22Rv1 (cell line): ENCODE data around the gene CCDC28B.

ENCODE experiments used
- H3K27ac ChIP-seq: fragments of 450-650 bp; 2 replicates; pipeline ENCODE4 v1.5.1; 2017
- ZFX ChIP-seq: fragments of 450-650 bp; IDR thresholded peaks from 2 replicates; pipeline ENCODE4 v1.6.1; 2017; ENCODE audit warnings: antibody characterized with exemption, borderline replicate concordance
- TF ChIP-seq, protein P1 (sequence below): fragments of 450-650 bp; IDR thresholded peaks from 2 replicates; pipeline ENCODE4 v1.5.1; 2017; ENCODE audit warnings: mild to moderate bottlenecking

The CCDC28B gene

DNA sequence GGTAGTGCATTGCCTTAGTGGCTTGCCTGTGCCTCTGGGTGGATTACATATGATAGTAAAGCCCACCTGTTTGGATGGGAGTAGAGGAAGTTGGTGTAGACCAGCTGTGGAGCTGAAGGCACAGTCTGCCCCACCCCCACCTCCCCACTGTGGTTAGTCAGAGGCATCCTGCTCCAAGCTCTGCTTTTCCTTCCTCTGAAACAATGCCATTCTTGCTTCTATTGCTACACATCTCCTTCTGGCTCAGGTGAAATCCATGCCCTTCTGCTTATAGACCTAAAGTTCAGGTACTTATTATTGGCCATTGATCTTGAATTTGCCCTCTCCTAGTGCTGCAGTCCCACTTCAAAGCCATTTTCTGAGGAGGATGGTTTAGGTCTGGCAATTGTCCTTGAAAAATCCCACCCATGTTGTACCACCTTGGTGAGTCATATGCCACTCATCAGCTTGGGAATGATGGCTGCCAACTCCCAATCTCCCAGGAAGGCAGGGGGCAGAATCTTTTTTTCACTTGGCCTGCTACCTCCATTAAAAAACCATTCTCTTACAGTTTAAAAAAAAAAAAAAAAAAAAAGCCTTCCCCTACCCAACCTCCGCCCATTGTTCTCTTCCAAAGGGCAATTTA lies 27.7 kb upstream of the CCDC28B start:
- no peak for TF ChIP-seq ZFX
- TF ChIP-seq, protein P1, sequence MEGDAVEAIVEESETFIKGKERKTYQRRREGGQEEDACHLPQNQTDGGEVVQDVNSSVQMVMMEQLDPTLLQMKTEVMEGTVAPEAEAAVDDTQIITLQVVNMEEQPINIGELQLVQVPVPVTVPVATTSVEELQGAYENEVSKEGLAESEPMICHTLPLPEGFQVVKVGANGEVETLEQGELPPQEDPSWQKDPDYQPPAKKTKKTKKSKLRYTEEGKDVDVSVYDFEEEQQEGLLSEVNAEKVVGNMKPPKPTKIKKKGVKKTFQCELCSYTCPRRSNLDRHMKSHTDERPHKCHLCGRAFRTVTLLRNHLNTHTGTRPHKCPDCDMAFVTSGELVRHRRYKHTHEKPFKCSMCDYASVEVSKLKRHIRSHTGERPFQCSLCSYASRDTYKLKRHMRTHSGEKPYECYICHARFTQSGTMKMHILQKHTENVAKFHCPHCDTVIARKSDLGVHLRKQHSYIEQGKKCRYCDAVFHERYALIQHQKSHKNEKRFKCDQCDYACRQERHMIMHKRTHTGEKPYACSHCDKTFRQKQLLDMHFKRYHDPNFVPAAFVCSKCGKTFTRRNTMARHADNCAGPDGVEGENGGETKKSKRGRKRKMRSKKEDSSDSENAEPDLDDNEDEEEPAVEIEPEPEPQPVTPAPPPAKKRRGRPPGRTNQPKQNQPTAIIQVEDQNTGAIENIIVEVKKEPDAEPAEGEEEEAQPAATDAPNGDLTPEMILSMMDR, result no peak
- no peak overlapping the region for H3K27ac ChIP-seq

DNA sequence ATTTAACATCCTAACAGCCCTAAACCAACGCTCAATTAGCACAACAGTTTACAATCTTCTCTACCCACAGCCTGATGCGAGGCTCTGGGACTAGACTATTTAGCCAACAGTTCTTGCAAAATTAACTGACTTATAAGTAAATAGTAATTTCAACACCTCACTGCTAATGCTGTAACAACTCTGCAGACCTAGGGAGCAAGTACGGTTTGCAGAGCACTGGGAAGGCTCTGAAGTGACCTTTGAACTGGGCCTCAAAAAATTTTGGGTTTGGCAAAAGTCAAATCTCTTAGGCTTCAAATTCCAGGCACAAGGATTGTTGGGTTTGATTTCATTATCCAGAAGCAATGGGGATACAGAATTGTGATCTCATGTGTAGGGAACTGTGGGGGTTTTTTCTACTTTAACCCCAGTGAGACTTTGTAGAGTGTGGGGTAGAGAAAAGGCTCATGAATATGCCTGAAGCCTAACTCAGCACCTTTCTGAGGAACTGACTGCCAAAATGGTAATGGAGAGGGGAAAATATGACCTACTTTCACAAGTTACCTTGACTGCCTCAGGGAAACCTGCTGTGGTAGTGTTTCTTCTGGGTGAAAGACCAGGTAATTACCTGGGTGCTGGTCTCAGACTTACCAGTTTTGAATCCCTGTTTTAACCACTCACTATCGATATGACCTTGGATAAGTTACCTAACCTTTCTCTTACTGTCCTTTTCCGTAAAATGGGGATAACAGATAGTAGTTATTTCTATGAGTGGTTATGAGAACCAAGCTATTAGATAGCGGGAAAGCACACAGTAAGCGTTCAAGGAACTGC lies 21.8 kb upstream of the CCDC28B start:
- H3K27ac ChIP-seq, result peak overlapping the region; percentile 90
- TF ChIP-seq ZFX, result no peak
- TF ChIP-seq, protein P1, result no peak

DNA sequence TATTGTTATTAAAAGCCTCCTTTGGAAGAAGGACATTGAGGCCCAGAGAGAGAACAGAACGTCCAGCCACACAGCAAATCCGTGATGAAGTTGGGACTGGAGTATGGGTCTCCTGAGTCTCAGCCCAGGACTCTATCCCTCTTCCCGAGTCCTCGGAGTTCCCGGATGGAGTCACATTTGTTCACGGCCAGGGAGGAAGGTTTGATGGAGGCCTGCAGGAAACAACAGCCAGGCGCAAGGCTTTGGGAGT lies 21.3 kb upstream of the CCDC28B start:
- H3K27ac ChIP-seq, result peak overlapping the region; percentile 90
- no peak for TF ChIP-seq ZFX
- TF ChIP-seq, protein P1, result no peak

DNA sequence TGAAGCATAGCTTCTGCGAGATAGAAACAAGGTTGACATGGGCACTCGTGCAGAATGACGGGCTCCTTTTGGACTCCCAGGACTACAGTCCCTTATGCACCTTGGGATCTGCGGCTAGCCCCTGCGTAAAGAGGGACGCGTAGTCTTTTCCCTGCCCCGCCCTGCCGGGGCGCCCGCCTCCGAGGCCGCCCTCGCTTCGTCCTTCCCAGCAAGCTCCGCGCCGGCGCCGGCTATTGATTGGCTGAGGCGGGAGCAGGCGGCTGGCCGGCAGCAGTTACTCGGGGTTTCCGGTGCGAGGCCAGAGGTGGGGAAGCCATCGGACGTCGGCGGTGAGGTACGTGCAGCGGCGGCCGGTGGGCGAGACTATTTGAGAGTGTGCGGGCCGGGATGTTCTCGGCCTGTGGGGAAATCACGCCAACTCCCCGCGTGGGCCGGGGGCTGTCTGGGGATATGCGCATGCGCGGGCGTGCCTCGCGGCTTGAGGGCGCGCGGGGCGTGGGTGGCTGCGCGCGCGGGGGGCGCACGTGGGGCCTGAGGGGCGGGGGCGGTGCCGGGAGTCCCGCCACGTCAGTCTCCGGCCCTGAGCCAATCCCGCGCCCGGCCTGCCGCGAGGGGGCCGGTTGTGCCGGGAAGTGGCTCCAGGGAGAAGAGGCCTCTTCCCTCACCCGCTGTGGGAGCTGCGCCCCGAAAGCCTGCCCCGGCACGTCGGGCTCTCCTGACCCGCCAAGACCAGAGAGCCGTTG lies 20.8 kb upstream of the CCDC28B start, which contains the start of gene TXLNA:
TXLNA (plus strand) TSS at position 233 of the 743 bp plus-strand sequence. CDS start 671 bp downstream, outside the sequence.
- TF ChIP-seq, protein P1, result 0 out of 2 replicates have a peak, but pooled peaks have one; percentile 15
- TF ChIP-seq ZFX, result no peak
- H3K27ac ChIP-seq, result peak within 1 kb of the TSS; percentile 90

DNA sequence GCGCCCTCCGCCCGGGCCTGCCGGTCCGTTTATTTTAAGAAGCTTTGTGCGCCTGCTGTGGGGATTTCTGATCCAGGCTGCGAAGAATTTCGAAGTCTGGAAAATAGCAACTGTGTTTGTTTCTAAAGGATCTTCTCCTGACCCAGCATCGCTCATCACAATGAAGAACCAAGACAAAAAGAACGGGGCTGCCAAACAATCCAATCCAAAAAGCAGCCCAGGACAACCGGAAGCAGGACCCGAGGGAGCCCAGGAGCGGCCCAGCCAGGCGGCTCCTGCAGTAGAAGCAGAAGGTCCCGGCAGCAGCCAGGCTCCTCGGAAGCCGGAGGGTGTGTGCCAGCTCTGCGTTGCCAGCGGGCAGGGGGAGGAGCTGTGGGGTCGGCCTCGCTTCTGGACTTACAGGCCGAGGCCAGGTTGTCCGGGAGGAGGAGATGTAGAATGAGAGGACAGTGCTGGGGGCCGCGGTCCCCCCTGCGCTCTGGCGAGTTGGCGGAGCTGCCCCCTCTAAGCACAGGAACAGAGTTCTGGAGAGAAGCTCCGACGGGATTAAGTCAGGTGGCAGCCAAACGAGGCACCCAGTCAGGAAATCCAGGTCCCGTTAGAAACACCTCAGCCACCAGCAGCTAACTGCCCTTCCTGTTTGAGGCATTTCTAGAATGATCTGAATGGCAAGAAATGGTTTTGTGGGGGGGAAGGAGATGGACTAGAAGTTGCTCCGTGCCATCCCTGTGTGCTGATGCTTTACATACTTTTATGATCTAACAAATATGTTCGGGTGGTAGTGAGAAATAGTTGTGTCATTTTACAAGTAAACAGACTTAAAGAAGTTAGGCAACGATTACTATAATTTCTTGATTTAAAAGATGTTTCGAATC lies 20.0 kb upstream of the CCDC28B start:
- TF ChIP-seq ZFX, result no peak
- TF ChIP-seq, protein P1, result no peak

DNA sequence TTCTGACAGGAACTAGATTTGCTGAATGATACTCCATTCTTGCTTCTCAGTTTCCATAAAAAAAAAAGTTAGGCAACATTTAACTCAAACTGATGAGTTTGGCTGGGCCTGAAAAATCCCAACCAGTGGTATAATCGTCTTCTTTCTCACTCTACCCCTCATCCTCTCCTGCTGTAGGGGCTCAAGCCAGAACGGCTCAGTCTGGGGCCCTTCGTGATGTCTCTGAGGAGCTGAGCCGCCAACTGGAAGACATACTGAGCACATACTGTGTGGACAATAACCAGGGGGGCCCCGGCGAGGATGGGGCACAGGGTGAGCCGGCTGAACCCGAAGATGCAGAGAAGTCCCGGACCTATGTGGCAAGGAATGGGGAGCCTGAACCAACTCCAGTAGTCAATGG lies 19.3 kb upstream of the CCDC28B start:
- TF ChIP-seq, protein P1, result no peak
- TF ChIP-seq ZFX, result no peak
- peak overlapping the region; percentile 90 for H3K27ac ChIP-seq

More for the DNA sequence above, 20.0 kb upstream of the CCDC28B start:
- peak overlapping the region; percentile 90 for H3K27ac ChIP-seq
